ENCODE results near the gene ACSM2B.
"Not testable (repeated sequence)": the region's sequence is repeated elsewhere in the genome, so short reads cannot be mapped to it uniquely, and the experiment has no call there.

Gene ACSM2B

GRCh38 chr16:20569117-20569651 is 7.0 kb downstream of the ACSM2B start:
- H3K4me3 ChIP-seq (ENCODE audit: low read depth, low read length); DNase-seq (ENCODE audit: low read depth): not testable (repeated sequence)

DNA sequence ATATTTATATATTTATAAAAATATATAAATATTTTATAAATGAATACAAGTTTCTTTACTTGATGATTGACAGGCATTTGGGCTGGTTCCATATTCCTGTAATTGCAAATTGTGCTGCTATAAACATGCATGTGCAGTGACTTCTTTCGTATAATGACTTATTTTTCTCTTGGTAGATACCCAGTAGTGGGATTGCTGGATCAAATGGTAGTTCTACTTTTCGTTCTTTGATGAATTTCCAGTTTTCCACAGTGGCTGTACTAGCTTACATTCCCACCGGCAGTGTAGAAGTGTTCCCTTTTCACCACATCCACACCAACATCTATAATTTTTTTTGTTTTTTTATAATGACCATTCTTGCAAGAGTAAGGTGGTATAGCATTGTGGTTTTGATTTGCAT is 7.8 kb downstream of the ACSM2B start:
- TF ChIP-seq, protein P1, sequence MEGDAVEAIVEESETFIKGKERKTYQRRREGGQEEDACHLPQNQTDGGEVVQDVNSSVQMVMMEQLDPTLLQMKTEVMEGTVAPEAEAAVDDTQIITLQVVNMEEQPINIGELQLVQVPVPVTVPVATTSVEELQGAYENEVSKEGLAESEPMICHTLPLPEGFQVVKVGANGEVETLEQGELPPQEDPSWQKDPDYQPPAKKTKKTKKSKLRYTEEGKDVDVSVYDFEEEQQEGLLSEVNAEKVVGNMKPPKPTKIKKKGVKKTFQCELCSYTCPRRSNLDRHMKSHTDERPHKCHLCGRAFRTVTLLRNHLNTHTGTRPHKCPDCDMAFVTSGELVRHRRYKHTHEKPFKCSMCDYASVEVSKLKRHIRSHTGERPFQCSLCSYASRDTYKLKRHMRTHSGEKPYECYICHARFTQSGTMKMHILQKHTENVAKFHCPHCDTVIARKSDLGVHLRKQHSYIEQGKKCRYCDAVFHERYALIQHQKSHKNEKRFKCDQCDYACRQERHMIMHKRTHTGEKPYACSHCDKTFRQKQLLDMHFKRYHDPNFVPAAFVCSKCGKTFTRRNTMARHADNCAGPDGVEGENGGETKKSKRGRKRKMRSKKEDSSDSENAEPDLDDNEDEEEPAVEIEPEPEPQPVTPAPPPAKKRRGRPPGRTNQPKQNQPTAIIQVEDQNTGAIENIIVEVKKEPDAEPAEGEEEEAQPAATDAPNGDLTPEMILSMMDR (IDR thresholded peaks at IDR 0.05; ENCODE audit: low read depth, low read length, missing control alignments), result no peak
- no peak overlapping the region for H3K4me3 ChIP-seq (ENCODE audit: low read depth, low read length)
- no peak for DNase-seq (ENCODE audit: low read depth)

- H3K4me3 ChIP-seq (ENCODE audit: low read depth, low read length), result no peak overlapping the region
- TF ChIP-seq, protein P1 (IDR thresholded peaks at IDR 0.05; ENCODE audit: low read depth, low read length, missing control alignments), result no peak
- DNase-seq (ENCODE audit: low read depth), result no peak
Observed at GRCh38 chr16:20566864-20567263, 9.3 kb downstream of the ACSM2B start.

DNA sequence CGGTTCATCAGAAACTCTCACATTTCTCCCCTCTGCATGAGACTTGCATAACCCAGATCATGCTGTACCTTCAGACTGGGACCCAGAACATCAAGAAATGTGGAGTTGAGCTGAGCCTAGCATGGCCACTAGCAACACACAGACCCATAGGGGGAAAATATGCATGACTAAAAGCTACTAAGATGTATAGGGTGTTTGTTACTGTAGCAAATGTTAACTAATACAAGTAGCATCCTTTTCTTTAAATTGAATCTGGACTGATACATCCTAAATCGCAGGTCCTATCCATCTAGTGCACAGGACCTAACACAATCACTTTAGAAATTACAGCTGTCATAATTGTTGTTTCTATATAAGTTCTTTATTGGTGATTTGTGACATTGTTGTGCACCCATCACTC is 10.8 kb downstream of the ACSM2B start:
- not testable (repeated sequence) for DNase-seq (ENCODE audit: low read depth); H3K4me3 ChIP-seq (ENCODE audit: low read depth, low read length)

- DNase-seq (ENCODE audit: low read depth); H3K4me3 ChIP-seq (ENCODE audit: low read depth, low read length): not testable (repeated sequence)
Observed at GRCh38 chr16:20564218-20564617, 11.9 kb downstream of the ACSM2B start.

DNA sequence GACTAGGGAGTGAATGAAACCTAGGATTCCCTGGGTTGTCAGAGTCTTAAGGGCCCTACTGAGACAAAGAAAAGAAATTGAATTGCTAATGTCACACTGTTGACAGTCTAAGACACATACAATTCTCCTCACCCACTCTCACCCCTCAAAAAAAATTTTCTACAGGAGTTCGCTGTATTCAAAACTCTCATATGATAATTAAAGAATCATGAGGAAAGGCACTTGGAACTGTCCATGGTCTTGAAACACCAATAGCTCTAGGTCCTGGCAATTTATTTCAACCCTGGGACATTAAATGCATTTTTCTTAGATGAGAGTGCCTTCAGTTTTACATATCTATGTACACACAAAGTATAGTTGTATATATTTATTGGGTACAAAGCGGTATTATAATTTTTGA is 20.5 kb downstream of the ACSM2B start:
- not testable (repeated sequence) for DNase-seq (ENCODE audit: low read depth); H3K4me3 ChIP-seq (ENCODE audit: low read depth, low read length)

GRCh38 chr16:20554689-20555088 is 21.5 kb downstream of the ACSM2B start:
- DNase-seq (ENCODE audit: low read depth); H3K4me3 ChIP-seq (ENCODE audit: low read depth, low read length): not testable (repeated sequence)

- not testable (repeated sequence) for DNase-seq (ENCODE audit: low read depth); H3K4me3 ChIP-seq (ENCODE audit: low read depth, low read length)
Observed at GRCh38 chr16:20553493-20553892, 22.7 kb downstream of the ACSM2B start.

DNA sequence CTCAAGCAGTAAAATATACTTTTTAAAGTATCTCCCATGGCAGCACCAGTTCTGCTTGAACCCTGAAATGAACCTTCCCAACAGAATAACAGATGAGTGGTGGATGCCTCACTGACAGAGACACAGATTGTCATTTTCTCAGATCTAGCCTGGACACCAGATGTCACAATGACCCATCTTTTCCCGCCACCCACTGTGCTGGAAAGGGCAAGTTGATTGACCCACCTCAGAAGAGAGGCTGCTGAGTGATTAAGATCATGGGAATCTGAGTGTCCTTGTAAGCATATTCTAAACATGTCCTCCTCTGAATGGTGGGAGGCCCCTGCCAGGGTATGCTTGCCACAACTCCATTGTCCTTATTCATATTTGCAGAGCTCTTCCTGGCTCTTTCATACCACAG is 29.2 kb downstream of the ACSM2B start:
- not testable (repeated sequence) for DNase-seq (ENCODE audit: low read depth); H3K4me3 ChIP-seq (ENCODE audit: low read depth, low read length)

DNA sequence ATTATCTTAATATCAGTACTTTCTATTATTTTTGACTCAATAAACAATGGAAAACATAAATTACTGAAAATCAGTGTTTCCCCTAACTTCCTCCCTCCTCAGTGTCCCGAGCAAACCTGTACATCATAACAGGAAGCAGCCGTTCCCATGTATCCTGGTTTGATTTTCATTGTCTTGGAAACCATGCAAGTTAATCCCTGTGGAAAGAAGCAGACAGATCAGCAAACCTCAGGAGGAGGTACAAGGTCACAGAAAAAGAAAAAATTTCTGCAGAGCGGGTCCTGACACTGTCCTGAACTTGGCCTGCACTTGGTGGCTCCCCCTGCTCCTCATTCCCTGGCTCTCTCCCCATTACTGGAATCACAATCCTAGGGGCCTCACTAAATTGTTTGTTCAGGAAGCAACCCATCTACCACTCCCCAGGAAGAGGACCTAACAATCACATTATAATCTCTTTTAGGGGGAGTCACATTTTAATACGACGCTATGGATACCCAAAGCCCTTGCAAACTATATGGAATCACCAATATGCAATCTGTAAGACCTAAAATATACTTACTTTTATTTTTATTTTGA is 29.8 kb downstream of the ACSM2B start:
- DNase-seq (ENCODE audit: low read depth); H3K4me3 ChIP-seq (ENCODE audit: low read depth, low read length): not testable (repeated sequence)

GRCh38 chr16:20540603-20541316 is 35.4 kb downstream of the ACSM2B start:
- not testable (repeated sequence) for DNase-seq (ENCODE audit: low read depth); H3K4me3 ChIP-seq (ENCODE audit: low read depth, low read length)

DNA sequence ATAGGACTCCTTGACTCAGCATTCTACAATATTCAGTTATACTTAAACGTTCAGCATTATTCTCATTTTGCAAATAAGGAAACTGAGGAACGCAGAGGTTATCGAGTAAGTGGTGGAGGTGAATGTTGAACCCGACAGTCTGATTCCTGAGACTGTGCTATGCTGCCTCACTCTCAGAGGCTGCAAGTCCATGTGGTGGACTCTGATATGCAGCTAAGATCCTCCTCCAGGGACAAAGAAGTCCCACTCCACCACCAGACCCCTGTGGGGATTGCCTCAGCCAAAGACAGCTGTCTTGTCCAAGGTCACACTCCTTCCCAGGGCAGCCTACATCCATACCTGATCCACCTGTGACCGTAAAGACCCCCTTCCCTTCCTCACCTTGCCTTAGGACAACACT is 37.5 kb downstream of the ACSM2B start:
- H3K4me3 ChIP-seq (ENCODE audit: low read depth, low read length), result no peak overlapping the region
- TF ChIP-seq, protein P1 (IDR thresholded peaks at IDR 0.05; ENCODE audit: low read depth, low read length, missing control alignments), result no peak
- no peak for DNase-seq (ENCODE audit: low read depth)
